Measurements from ENCODE around the gene VPS13A. TPM values are rescaled to one million over a fixed set of nuclear protein-coding genes. Genes with fewer than 3 reads are reported as not detected.
"Not testable (repeated sequence)": the region's sequence is repeated elsewhere in the genome, so short reads cannot be mapped to it uniquely, and the experiment has no call there.

Gene VPS13A
- total RNA-seq, 1 donor from 2014 or later = 30.5 TPM

DNA sequence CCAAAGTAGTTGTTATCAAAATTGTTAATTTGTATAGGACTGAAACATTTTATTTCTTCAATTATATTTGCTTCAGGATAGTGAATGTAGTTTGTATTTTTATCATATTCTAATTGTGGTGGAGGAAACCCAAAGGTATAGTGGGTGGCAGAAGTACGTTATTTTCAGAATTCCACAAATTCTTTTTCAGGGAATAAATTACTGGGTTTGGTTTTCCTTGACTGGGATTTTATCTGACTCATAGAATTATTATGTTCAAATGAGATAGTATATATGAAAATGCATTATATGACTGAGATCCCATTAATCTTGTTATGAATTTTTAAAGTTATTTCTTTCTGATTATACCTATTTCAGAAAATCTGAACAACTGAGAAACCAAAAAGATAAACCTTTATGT, 73.7 kb downstream of the VPS13A start:
- Mint-ChIP-seq H3K4me1 (ENCODE audit: unreplicated experiment) (no peaks in the 10 kb centered on the region), H3K9me3 (peaks cover 5% of the 10 kb centered on the region), H3K4me3 (no peak overlapping the region), H3K27me3 (no peaks in the 10 kb centered on the region), H3K27ac (no peak overlapping the region), H3K36me3 (peaks cover 15% of the 10 kb centered on the region)
- TF ChIP-seq, protein P1, sequence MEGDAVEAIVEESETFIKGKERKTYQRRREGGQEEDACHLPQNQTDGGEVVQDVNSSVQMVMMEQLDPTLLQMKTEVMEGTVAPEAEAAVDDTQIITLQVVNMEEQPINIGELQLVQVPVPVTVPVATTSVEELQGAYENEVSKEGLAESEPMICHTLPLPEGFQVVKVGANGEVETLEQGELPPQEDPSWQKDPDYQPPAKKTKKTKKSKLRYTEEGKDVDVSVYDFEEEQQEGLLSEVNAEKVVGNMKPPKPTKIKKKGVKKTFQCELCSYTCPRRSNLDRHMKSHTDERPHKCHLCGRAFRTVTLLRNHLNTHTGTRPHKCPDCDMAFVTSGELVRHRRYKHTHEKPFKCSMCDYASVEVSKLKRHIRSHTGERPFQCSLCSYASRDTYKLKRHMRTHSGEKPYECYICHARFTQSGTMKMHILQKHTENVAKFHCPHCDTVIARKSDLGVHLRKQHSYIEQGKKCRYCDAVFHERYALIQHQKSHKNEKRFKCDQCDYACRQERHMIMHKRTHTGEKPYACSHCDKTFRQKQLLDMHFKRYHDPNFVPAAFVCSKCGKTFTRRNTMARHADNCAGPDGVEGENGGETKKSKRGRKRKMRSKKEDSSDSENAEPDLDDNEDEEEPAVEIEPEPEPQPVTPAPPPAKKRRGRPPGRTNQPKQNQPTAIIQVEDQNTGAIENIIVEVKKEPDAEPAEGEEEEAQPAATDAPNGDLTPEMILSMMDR (conservative IDR thresholded peaks at IDR 0.05) = no peak
- DNase-seq (ENCODE audit: extremely low spot score, unreplicated experiment) = no peak

DNA sequence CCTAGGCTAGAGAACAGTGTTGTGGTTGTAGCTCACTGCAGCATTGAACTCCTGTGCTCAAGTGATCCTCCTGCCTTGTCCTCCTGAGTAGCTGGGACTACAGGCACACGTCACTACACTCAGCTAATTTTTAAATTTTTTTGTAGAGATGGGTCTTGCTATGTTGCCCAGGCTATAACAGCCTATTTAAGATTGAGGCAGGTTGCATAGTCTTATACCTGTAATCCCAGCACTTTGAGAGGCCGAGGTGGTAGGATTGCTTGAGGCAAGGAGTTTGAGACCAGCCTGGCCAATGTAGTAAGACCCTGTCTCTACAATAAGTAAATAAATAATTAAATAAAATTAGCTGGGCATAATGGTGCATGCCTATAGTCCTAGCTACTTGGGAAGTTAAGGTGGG, 79.9 kb downstream of the VPS13A start:
- TF ChIP-seq, protein P1 (conservative IDR thresholded peaks at IDR 0.05) = no peak
- H3K27me3 Mint-ChIP-seq = no peaks in the 10 kb centered on the region
- peaks cover 17% of the 10 kb centered on the region for H3K36me3 Mint-ChIP-seq
- no peak for DNase-seq (ENCODE audit: extremely low spot score, unreplicated experiment)
- no peaks in the 10 kb centered on the region for H3K4me1 Mint-ChIP-seq (ENCODE audit: unreplicated experiment)
- no peak overlapping the region for H3K4me3 Mint-ChIP-seq
- no peak overlapping the region for H3K27ac Mint-ChIP-seq
- peaks cover 5% of the 10 kb centered on the region for H3K9me3 Mint-ChIP-seq

DNA sequence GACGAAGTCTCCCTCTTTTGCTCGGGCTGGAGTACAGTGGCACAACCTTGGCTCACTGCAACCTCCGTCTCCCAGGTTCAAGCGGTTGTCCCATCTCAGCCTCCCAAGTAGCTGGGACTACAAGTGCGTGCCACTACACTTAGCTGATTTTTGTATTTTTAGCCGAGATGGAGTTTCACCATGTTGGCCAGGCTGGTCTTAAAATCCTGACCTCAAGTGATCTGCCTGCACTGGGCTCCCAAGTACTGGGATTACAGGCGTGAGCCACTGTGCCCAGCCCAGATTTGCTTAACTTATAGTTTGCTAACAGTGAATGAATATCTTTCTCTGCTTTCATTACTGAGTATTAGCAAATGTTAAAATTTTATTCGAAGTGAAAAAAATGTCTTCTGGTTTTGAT, 84.3 kb downstream of the VPS13A start:
- Mint-ChIP-seq H3K4me1 (ENCODE audit: unreplicated experiment) (no peaks in the 10 kb centered on the region), H3K4me3 (no peak overlapping the region), H3K36me3 (peaks cover 31% of the 10 kb centered on the region), H3K9me3 (peaks cover 5% of the 10 kb centered on the region), H3K27ac (no peak overlapping the region), H3K27me3 (no peaks in the 10 kb centered on the region)
- DNase-seq (ENCODE audit: extremely low spot score, unreplicated experiment) = no peak
- TF ChIP-seq, protein P1 (conservative IDR thresholded peaks at IDR 0.05) = no peak

DNA sequence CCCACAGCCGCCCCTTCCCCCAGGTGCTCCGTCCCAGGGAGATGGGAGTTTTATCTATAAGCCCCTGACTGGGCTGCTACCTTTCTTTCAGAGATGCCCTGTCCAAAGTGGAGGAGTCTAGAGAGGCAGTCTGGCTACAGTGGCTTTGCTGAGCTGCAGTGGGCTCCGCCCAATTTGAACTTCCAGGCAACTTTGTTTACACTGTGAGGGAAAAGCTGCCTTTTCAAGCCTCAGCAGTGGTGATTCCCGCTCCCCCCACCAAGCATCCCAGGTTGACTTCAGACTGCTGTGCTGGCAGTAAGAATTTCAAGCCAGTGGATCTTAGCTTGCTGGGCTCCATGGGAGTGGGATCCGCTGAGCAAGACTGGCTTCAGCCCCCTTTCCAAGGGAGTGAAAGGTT, 90.4 kb downstream of the VPS13A start:
- not testable (repeated sequence) for DNase-seq (ENCODE audit: extremely low spot score, unreplicated experiment); H3K27me3 Mint-ChIP-seq; H3K9me3 Mint-ChIP-seq; H3K4me1 Mint-ChIP-seq (ENCODE audit: unreplicated experiment); H3K27ac Mint-ChIP-seq; H3K4me3 Mint-ChIP-seq
- H3K36me3 Mint-ChIP-seq = peaks cover 31% of the 10 kb centered on the region

DNA sequence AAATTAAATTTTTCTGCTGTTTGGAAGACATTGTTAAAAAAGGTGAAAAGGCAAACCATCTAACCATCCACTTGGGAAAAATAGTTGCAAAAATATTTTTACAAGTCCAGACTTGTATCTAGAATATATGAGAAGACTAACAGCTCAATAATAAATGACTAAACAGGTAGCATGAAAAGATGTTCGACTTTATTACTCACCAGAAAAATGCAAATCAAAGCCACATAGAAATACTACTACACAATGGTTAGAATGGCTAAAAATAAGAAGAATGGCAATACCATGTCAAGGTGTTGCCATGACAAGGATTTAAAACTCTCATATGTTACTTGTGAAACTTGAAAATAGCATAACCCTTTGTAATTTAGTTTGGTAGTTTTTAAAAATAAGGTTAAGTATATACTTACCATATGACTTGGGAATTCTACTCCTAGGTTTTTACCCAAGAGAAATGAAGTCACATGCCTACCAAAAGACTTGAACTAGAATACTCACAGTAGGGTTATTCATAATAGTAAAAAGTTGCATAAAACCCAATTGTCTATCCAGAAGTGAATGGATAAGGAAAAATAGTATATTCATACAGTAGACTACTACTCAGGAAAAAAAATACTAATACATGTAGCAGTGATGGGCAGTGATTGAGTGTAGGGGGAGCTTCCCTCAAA, 93.8 kb downstream of the VPS13A start:
- DNase-seq (ENCODE audit: extremely low spot score, unreplicated experiment) = no peak
- TF ChIP-seq, protein P1 (conservative IDR thresholded peaks at IDR 0.05) = no peak
- Mint-ChIP-seq H3K4me1 (ENCODE audit: unreplicated experiment) (no peaks in the 10 kb centered on the region), H3K27ac (no peak overlapping the region), H3K9me3 (no peaks in the 10 kb centered on the region), H3K27me3 (no peaks in the 10 kb centered on the region), H3K4me3 (no peak overlapping the region), H3K36me3 (peaks cover 12% of the 10 kb centered on the region)

DNA sequence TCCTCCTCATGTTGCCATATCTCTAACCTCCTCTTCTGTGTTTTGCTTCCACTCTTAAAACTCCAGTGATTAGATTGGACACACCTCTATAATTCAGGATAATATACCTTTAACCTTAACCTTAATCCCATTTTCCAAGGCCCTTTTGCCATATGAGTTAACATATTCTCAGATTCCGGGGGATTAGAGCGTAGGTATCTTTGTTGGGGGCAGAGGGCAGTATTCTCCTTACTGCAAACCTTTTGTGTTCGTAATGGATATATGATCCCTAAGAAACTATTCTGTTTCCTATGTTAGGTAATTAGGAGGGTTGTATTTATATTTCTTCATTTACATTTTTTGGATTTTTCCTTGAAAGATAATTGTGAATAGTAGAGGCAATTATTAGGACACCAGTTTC, 99.5 kb downstream of the VPS13A start:
- no peak for DNase-seq (ENCODE audit: extremely low spot score, unreplicated experiment)
- no peaks in the 10 kb centered on the region for H3K9me3 Mint-ChIP-seq
- H3K4me3 Mint-ChIP-seq = no peak overlapping the region
- H3K27ac Mint-ChIP-seq = no peak overlapping the region
- H3K36me3 Mint-ChIP-seq = peaks cover 14% of the 10 kb centered on the region
- no peaks in the 10 kb centered on the region for H3K4me1 Mint-ChIP-seq (ENCODE audit: unreplicated experiment)
- H3K27me3 Mint-ChIP-seq = no peaks in the 10 kb centered on the region
- TF ChIP-seq, protein P1 (conservative IDR thresholded peaks at IDR 0.05) = no peak
